ENCODE results near the gene ANKRD34A.

The ANKRD34A gene

GRCh38 chr1:145991735-145992412, 27.5 kb upstream of the ANKRD34A start:
- DNase-seq (ENCODE audit: low read depth, low spot score): no peak

GRCh38 chr1:145990249-145990855, 26.0 kb upstream of the ANKRD34A start:
- no peak for DNase-seq (ENCODE audit: low read depth, low spot score)

- DNase-seq (ENCODE audit: low read depth, low spot score): no peak
Measured at GRCh38 chr1:145988773-145989172, 24.4 kb upstream of the ANKRD34A start.

- DNase-seq (ENCODE audit: low read depth, low spot score): no peak
Measured at GRCh38 chr1:145987926-145988325, 23.6 kb upstream of the ANKRD34A start.

GRCh38 chr1:145986551-145986950, 22.2 kb upstream of the ANKRD34A start:
- DNase-seq (ENCODE audit: low read depth, low spot score): no peak

GRCh38 chr1:145985502-145986439, 21.4 kb upstream of the ANKRD34A start:
- peak; percentile 64 for DNase-seq (ENCODE audit: low read depth, low spot score)

- no peak for DNase-seq (ENCODE audit: low read depth, low spot score)
Measured at GRCh38 chr1:145985129-145985501, 20.7 kb upstream of the ANKRD34A start.

GRCh38 chr1:145983960-145984830, 19.8 kb upstream of the ANKRD34A start:
- no peak for DNase-seq (ENCODE audit: low read depth, low spot score)

GRCh38 chr1:145983206-145983675, 18.9 kb upstream of the ANKRD34A start:
- DNase-seq (ENCODE audit: low read depth, low spot score): no peak

GRCh38 chr1:145982010-145982723, 17.8 kb upstream of the ANKRD34A start:
- no peak for DNase-seq (ENCODE audit: low read depth, low spot score)

GRCh38 chr1:145980457-145980994, 16.2 kb upstream of the ANKRD34A start:
- DNase-seq (ENCODE audit: low read depth, low spot score): no peak

GRCh38 chr1:145979746-145980456, 15.5 kb upstream of the ANKRD34A start:
- no peak for DNase-seq (ENCODE audit: low read depth, low spot score)

- DNase-seq (ENCODE audit: low read depth, low spot score): peak; percentile 99
Measured at GRCh38 chr1:145978854-145979745, 14.7 kb upstream of the ANKRD34A start.

GRCh38 chr1:145978471-145978853, 14.1 kb upstream of the ANKRD34A start:
- DNase-seq (ENCODE audit: low read depth, low spot score): no peak

GRCh38 chr1:145977486-145978470, 13.4 kb upstream of the ANKRD34A start:
- peak; percentile 90 for DNase-seq (ENCODE audit: low read depth, low spot score)

- no peak for DNase-seq (ENCODE audit: low read depth, low spot score)
Measured at GRCh38 chr1:145977016-145977415, 12.6 kb upstream of the ANKRD34A start.

GRCh38 chr1:145975216-145975615, 10.8 kb upstream of the ANKRD34A start:
- DNase-seq (ENCODE audit: low read depth, low spot score): no peak

GRCh38 chr1:145974721-145975120, 10.3 kb upstream of the ANKRD34A start:
- no peak for DNase-seq (ENCODE audit: low read depth, low spot score)
